GM23338 (cell line): ENCODE data around the gene GPANK1. TPM values are rescaled to one million over a fixed set of nuclear protein-coding genes. Genes with fewer than 3 reads are reported as not detected.
A peak's percentile ranks its signal among the peaks of the same experiment; 100 is the strongest.

Experiments
- ATAC-seq: fragments of 200-7000 bp; cut with Tn5 transposase; 3 replicates; pipeline ENCODE4 v1.9.1; 2020
- DNase-seq: peaks from one replicate; pipeline ENCODE4 v3.0.0-alpha.2; 2015; ENCODE audit warnings: low spot score
- H2AFZ ChIP-seq: fragments of 200-600 bp; sonication (generic); 2 replicates; pipeline ENCODE4 v1.8.0; 2016; ENCODE audit warnings: antibody characterized with exemption, mild to moderate bottlenecking, moderate library complexity
- H3F3A ChIP-seq: fragments of 200-600 bp; sonication (generic); replicated peaks from 2 replicates; pipeline ENCODE4 v1.8.0; 2017; ENCODE audit warnings: antibody characterized with exemption, mixed run types, low read depth
- H3K27ac ChIP-seq: fragments of 200-600 bp; sonication (generic); 2 replicates; pipeline ENCODE4 v1.6.1; 2016; ENCODE audit warnings: low read depth
- H3K27me3 ChIP-seq: fragments of 200-600 bp; sonication (generic); 2 replicates; pipeline ENCODE4 v1.8.0; 2016; ENCODE audit warnings: mild to moderate bottlenecking, mixed run types, moderate library complexity; ENCODE audit not compliant: insufficient read depth
- H3K36me3 ChIP-seq: fragments of 200-600 bp; sonication (generic); 2 replicates; pipeline ENCODE4 v1.8.0; 2016; ENCODE audit warnings: mild to moderate bottlenecking; ENCODE audit not compliant: insufficient read depth
- H3K4me1 ChIP-seq: fragments of 200-600 bp; sonication (generic); 2 replicates; pipeline ENCODE4 v1.8.0; 2016; ENCODE audit warnings: mild to moderate bottlenecking, moderate library complexity; ENCODE audit not compliant: insufficient read depth
- H3K4me2 ChIP-seq: fragments of 200-600 bp; sonication (generic); 2 replicates; pipeline ENCODE4 v1.7.1; 2017; ENCODE audit warnings: mixed run types
- H3K4me3 ChIP-seq: fragments of 200-600 bp; sonication (generic); 2 replicates; pipeline ENCODE4 v1.6.1; 2016; ENCODE audit warnings: mixed run types
- H3K79me2 ChIP-seq: fragments of 200-600 bp; sonication (generic); replicated peaks from 2 replicates; pipeline ENCODE4 v1.8.0; 2017; ENCODE audit warnings: mild to moderate bottlenecking; ENCODE audit not compliant: insufficient read depth
- H3K9me2 ChIP-seq: fragments of 200-600 bp; sonication (generic); 2 replicates; pipeline ENCODE4 v1.8.0; 2017; ENCODE audit not compliant: insufficient read depth
- H4K20me1 ChIP-seq: fragments of 200-600 bp; sonication (generic); replicated peaks from 2 replicates; pipeline ENCODE4 v1.8.0; 2017; ENCODE audit warnings: mild to moderate bottlenecking; ENCODE audit not compliant: insufficient read depth
- H3K27ac Mint-ChIP-seq: 2 replicates; pipeline ENCODE4 v1.8.0; 2020; ENCODE audit warnings: inconsistent platforms, mild to moderate bottlenecking, moderate library complexity, mixed read lengths
- H3K27me3 Mint-ChIP-seq: 3 replicates; pipeline ENCODE4 v1.8.0; 2022; ENCODE audit warnings: low read depth, mild to moderate bottlenecking, moderate library complexity, mixed read lengths, inconsistent platforms; ENCODE audit not compliant: insufficient read depth, poor library complexity
- H3K36me3 Mint-ChIP-seq: 3 replicates; pipeline ENCODE4 v1.8.0; 2021; ENCODE audit warnings: low read depth, mild to moderate bottlenecking, inconsistent platforms, moderate library complexity, mixed read lengths
- H3K4me1 Mint-ChIP-seq: 3 replicates; pipeline ENCODE4 v1.8.0; 2020; ENCODE audit warnings: mild to moderate bottlenecking, inconsistent platforms, mixed read lengths
- H3K4me3 Mint-ChIP-seq: 3 replicates; pipeline ENCODE4 v1.8.0; 2021; ENCODE audit warnings: moderate library complexity, mild to moderate bottlenecking, inconsistent platforms, mixed read lengths
- H3K9me3 Mint-ChIP-seq: 3 replicates; pipeline ENCODE4 v1.8.0; 2020; ENCODE audit warnings: moderate library complexity, mild to moderate bottlenecking, inconsistent platforms, mixed read lengths
- CREB1 ChIP-seq: fragments of 250-450 bp; sonication (Bioruptor Pico); IDR thresholded peaks from 2 replicates; pipeline ENCODE4 v1.5.0; 2020; ENCODE audit warnings: low read depth, mild to moderate bottlenecking, moderate library complexity
- CTCF ChIP-seq, 2 experiments: fragments of 200-600 bp in 1 of 2; sonication (generic) in 1 of 2; conservative IDR thresholded peaks; 2 replicates each; pipeline versions ENCODE4 v1.5.1 to v1.6.1; 2016 to 2017; ENCODE audit warnings: antibody characterized with exemption in 2 of 2, low read depth in 2 of 2, mild to moderate bottlenecking in 2 of 2, moderate library complexity in 1 of 2
- JUNB ChIP-seq: IDR thresholded peaks from one replicate; pipeline ENCODE4 v1.6.1; 2016; ENCODE audit warnings: antibody characterized with exemption; ENCODE audit not compliant: unreplicated experiment
- NANOG ChIP-seq: IDR thresholded peaks from 2 replicates; pipeline ENCODE4 v1.6.1; 2016; ENCODE audit warnings: antibody characterized with exemption, borderline replicate concordance
- POLR2AphosphoS5 ChIP-seq: IDR thresholded peaks from 2 replicates; pipeline ENCODE4 v1.6.1; 2016; ENCODE audit warnings: antibody characterized with exemption, low read depth
- STAT1 ChIP-seq: IDR thresholded peaks from one replicate; pipeline ENCODE4 v1.6.1; 2016; ENCODE audit warnings: antibody characterized with exemption; ENCODE audit not compliant: unreplicated experiment
- ZNF114 ChIP-seq: fragments of 250-450 bp; sonication (Bioruptor Pico); IDR thresholded peaks from 2 replicates; pipeline ENCODE4 v1.5.0; 2020; ENCODE audit warnings: mild to moderate bottlenecking, moderate library complexity
- ZNF331 ChIP-seq: fragments of 250-450 bp; sonication (Bioruptor Pico); IDR thresholded peaks from 2 replicates; pipeline ENCODE4 v1.5.0; 2020; ENCODE audit warnings: low read depth, mild to moderate bottlenecking, moderate library complexity
- ZNF462 ChIP-seq: fragments of 250-450 bp; sonication (Bioruptor Pico); IDR thresholded peaks from 2 replicates; pipeline ENCODE4 v1.5.0; 2020; ENCODE audit warnings: mild to moderate bottlenecking, moderate library complexity
- polyA plus RNA-seq: library from polyadenylated mRNA; unstranded; fragments of >200 nt; fragmentation: Nextera tagmentation; extraction: Ambion mirVana; gene quantifications from 2 replicates; pipeline ENCODE4 v1.2.1, GENCODE V29; 2016
- total RNA-seq: library from RNA; depleted of rRNA; stranded (reverse); fragments of >200 nt; shearing (Covaris generic); gene quantifications from 2 replicates; pipeline ENCODE4 v1.2.3, GENCODE V29; 2014

Gene GPANK1
- total and polyA plus RNA-seq, 2 experiments from 2014 or later, result 27.1 to 49.2 TPM

GRCh38 chr6:31657406-31658157 lies 7.2 kb downstream of the GPANK1 start:
- no peak overlapping the region for H2AFZ ChIP-seq
- peaks cover 33% of the 10 kb centered on the region; the same call in 2 of the 3 replicates for H3K4me1 Mint-ChIP-seq
- ATAC-seq (no peak), DNase-seq (no peak)
- H3K27ac ChIP-seq, result no peak overlapping the region
- H4K20me1 ChIP-seq, result no peaks in the 10 kb centered on the region; the same call in 1 of the 2 replicates
- no peaks in the 10 kb centered on the region for H3K9me3 Mint-ChIP-seq
- H3K4me2 ChIP-seq, result no peak overlapping the region
- H3K79me2 ChIP-seq, result peaks cover 25% of the 10 kb centered on the region
- no peak overlapping the region for H3K4me3 ChIP-seq
- no peaks in the 10 kb centered on the region for H3K9me2 ChIP-seq
- TF ChIP-seq NANOG, result no peak
- 0 out of 2 replicates have a peak, but pooled peaks have one; percentile 13 for TF ChIP-seq CREB1 (CRISPR knock-in tag)
- TF ChIP-seq ZNF114 (CRISPR knock-in tag), result no peak
- no peak for TF ChIP-seq POLR2AphosphoS5
- TF ChIP-seq ZNF462 (CRISPR knock-in tag), result no peak
- no peak for TF ChIP-seq ZNF331 (CRISPR knock-in tag)
- TF ChIP-seq STAT1, result no peak
- no peak for TF ChIP-seq CTCF (conservative IDR thresholded peaks at IDR 0.05; ENCODE audit: low read depth in 2 of 2)
- TF ChIP-seq JUNB, result no peak
- peaks cover 13% of the 10 kb centered on the region for H3K4me1 ChIP-seq
- H3K27me3 Mint-ChIP-seq, result peaks cover 24% of the 10 kb centered on the region
- H3F3A ChIP-seq, result peaks cover 19% of the 10 kb centered on the region
- H3K36me3 ChIP-seq, result peaks cover 4% of the 10 kb centered on the region; the same call in 1 of the 2 replicates
- no peaks in the 10 kb centered on the region for H3K27me3 ChIP-seq
- peak overlapping the region; percentile 80; the same call in 1 of the 2 replicates for H3K27ac Mint-ChIP-seq
- H3K4me3 Mint-ChIP-seq, result peak overlapping the region; percentile 9; the same call in 1 of the 3 replicates
- H3K36me3 Mint-ChIP-seq, result peaks cover 28% of the 10 kb centered on the region
